GM18858 (cell line): ENCODE measurements around the gene PALLD.
"Not testable (repeated sequence)": the region's sequence is repeated elsewhere in the genome, so short reads cannot be mapped to it uniquely, and the experiment has no call there.

Source experiments
- ATAC-seq: cut with Tn5 transposase; IDR thresholded peaks from one replicate; pipeline ENCODE4 v1.9.1; 2021; ENCODE audit not compliant: unreplicated experiment

The PALLD gene

DNA sequence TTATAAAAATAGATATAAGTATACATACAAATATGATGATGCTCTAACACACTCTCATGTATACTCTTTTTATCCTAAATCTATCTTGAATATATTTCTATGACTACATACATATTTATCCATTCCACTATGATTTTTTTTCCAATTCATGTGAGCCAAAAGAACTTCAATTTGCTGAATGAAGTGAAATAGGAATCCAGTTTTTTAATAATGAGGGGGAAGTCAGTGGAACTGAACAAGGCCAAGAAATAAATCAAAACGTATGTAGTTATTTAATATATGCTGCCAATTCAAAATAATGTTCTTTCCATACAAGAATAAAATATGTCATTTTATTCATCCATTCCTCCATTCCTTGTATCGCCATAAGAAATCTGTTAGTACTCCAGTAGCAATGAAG lies 6.1 kb upstream of the PALLD start:
- ATAC-seq, result no peak

DNA sequence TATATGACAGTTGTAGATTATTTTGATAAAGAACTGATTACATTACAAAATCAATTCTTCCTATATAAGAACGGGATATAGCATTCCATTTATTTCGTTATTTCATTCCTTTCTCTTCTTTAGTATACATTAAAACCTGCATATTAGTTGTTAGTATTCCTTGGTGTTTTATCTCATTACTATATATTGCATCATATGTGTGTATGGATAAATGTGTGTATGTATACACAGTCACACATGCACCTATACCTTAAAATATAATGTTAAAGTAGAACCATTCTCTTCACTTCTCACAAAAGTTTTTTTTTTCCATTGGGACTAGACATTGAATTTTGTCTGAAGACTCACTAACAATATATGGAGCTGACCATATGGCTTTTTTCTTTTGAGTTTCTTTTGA lies 5.3 kb upstream of the PALLD start:
- no peak for ATAC-seq

DNA sequence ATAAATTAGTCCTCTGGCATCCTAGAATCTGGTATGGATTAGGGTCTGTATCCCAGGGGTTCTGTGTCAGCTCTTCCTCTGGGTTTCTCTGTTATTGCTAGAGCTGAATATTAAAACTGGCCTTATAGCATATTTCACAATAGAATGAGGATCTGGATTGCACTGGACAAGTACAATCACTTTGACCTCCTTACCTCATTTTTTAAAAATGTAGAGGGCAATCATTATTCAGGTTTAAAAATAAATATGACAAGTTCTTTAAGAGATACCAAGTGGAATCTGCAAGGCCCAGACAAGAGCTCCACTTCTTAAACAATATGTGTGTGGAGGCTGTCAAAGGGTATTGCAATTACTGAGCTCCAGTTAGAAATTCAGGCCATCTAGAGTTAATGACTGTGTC lies 1.4 kb downstream of the PALLD start:
- no peak for ATAC-seq

DNA sequence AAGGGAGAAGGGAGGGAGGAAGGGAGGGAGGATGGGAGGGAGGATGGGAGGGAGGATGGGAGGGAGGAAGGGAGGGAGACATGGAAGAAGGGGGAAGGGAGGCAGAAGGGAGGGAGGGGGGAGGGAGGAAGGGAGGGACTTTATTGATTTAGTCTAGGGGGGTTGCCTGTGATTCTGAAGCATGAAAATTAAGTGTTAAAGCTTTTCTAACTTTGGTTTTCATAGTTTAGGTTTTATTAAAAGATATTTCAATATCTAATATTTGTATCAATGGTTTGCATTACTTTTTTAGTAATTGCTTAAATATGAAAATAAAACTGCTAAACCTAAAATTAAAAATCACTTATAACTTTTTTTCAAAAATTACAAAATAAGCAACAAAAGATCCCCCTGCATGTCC lies 2.4 kb downstream of the PALLD start:
- no peak for ATAC-seq

DNA sequence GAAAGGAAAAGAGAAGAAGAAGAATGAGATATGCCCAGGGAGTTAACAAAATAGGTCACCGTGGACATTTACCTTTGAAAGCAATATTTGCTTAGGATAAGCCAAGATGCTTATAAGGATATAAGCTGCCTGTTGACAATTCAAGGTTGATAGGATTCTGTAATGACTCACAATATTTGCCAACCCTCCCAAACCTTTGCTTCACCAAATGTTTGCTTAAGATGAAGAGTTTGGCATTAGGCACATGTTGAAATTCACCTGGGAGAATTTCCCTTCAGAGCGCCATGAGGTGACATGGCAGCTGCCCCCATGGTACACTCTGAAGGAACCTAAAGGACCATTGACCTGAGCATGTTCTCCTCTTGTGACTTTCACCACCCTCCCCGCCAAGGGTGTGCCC lies 4.6 kb downstream of the PALLD start:
- ATAC-seq, result no peak

DNA sequence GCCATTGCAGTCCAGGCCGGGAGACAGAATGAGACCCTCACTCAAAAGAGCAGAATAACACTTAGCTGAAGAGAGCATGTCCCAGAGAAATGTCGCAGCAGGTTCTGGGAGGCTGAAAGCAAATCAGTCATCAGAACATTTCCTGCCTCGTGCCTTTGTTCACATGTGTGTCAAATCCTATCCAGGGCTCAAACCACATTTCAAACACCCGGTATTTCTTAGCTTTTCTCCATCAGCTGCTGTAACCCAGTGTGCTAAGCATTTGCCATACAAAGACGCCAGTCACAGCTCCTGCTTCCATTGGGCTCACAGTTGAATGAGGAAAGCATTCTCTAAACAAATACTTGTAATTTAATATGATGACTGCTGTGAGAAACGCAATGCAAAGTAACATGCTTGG lies 6.0 kb downstream of the PALLD start:
- ATAC-seq, result no peak

DNA sequence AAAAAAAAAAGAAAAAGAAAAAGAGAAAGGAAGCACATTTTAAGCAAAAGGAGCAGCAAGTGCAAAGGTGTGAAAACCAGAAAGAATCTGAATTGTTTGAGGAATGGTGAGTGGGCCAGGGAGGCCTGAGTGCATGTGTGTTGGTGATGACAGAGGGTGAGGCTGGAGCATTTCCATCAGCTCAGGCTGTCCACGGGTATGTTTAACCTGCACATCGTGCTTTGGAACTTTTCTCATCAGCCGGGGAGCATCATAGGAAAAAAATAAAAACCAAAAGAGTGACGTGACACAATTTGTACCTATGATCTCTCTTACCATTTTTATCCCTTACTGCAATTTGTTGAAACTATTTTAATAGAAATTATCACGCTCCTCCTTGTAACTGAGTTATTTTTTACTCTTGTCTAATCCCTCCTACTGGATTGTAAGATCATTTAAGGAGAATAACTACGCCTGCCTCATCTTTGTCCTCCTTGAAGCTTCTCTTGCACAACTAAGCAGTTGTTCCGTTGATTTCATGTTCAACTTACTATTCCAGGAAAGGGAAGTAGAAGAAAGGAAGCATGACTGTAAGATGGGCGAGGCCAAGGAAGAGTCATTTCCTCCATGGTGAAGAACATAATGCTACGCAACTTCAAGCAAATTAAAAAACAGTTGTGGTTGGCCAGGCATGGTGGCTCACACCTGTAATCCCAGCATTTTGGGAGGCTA lies 7.0 kb downstream of the PALLD start:
- no peak for ATAC-seq

DNA sequence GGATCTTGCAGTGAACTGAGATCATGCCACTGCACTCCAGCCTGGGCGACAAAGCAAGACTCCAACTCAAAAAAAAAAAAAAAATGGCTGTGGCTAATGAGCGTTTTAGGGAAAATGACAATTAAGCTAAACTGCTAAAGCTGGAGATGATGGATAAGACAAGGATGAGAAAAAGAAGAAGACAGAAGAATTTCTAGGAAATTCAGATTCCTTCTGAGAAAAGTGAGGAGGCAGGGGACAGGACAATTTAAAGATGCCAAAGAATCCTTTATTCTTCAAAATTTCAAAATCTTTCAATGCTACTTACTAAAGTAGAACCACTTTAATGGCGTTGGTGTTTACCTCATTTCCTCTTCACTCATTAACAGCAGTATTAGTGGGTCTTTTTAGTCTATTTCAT lies 7.7 kb downstream of the PALLD start:
- no peak for ATAC-seq

DNA sequence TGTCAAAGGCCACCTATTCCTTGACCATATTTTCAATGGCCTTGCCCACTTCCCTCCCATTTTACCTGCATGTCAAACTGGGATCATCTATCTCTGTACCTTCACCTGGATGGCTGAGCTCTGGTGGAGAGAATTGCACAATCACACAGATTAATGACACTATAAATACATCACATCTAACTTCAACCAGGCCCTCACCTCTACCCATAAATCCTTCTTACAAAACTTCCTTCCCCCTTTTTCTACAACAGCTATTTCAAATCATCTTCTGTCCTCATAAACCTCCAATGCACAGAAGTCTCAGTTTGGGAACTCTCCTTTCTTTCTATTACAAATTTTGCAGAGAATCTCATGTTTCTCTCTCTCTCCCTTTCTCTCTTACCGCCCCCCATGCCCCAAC lies 9.2 kb downstream of the PALLD start:
- no peak for ATAC-seq

DNA sequence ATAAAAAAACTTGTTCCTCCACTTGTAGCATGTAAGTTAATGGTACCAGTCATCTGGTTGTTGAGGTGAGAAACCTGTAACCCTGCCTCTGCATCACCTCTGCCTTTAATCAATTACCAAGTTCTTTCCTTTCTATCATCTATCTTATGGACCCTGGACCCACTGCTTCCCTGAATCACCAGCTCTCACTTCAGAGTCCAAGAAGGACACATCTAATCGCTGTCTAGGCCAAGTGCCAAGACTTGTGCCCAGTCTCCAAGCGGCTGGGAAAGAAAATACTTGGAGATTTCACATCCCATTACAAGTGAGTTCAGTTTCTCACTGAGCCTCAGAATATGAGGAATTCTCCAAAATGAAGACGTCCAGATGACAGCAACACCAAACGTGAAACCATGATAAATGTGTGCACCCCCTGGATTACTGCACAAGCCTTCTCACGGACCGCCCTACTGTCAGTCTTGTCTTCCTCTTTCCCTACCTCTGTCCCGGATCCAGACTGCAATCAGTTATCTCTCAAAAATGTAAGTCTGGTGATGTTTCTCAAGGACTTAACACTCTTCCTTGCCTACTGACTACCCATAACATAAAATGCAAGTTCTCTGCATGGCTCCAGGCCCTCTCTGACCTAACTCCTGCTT lies 10.4 kb downstream of the PALLD start:
- no peak for ATAC-seq

DNA sequence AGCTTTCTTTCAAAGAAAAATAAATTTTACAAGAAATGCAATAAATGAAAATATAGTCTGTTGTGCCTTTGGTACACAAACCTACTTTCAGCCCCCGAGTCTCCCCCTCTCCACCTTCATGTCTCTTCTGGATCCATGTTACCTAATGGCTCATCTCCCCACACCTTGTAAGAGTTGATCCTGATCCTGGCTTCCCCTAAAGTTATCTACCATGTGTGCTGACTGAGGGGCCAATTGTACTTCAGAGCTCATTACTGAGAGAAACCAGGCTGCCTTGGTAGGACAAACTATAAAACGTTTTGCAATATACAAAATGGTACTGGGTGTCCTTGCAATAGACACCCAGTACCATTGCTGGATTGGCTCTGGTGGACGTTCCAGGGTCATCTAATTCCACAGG lies 11.8 kb downstream of the PALLD start:
- no peak for ATAC-seq

DNA sequence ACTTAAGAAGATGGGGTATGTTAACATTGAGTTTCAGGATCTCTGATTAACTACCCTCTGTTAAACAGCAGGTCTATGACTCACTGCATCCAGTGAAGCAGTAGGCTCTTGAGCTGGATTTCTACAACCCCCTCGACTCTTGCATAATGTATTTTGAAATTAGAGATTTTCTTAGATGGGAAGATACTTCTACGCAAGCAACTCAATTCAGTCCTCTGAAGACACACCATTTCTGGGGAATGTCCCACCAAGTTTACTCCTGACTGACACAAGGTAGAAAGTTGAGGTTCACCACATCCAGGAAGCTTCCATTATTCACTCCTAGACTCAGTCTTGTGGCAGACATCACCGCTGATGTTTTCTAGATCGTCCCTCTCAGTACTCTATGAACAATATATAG lies 12.9 kb downstream of the PALLD start:
- no peak for ATAC-seq

DNA sequence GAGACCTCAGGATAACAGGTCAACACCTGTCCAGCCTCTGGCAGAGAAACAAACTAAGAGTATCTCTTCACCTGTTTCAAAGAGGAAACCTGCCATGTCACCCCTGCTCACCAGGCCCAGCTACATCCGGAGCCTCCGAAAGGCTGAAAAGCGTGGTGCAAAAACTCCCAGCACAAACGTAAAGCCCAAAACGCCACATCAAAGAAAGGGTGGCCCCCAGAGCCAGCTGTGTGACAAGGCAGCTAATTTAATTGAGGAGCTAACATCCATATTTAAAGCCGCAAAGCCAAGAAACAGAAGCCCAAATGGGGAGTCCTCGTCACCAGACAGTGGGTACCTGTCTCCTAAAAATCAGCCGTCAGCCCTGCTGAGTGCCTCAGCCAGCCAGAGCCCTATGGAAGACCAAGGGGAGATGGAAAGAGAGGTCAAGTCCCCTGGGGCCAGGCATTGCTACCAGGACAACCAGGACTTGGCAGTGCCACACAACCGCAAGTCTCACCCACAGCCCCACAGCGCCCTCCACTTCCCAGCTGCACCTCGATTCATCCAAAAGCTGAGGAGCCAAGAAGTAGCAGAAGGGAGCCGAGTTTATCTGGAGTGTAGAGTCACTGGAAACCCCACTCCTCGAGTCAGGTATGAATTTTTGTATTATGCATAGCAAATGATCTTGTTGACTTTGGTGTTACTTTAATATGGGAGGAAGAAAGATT lies 15.1 kb downstream of the PALLD start:
- ATAC-seq, result no peak

DNA sequence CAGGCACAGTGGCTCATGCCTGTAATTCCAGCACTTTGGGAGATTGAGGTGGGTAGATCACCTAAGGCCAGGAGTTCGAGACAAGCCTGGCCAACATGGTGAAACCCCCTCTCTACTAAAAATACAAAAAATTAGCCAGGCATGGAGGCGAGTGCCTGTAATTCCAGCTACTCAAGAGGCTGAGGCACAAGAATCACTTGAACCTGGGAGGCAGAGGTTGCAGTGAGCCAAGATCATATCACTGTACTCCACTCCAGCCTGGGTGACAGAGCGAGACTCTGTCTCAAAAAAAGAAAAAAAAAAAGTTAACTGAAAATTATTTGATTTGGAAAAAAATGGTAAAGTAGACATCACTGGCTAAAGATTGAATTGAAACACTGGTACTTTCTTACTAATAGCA lies 17.0 kb downstream of the PALLD start:
- not testable (repeated sequence) for ATAC-seq

DNA sequence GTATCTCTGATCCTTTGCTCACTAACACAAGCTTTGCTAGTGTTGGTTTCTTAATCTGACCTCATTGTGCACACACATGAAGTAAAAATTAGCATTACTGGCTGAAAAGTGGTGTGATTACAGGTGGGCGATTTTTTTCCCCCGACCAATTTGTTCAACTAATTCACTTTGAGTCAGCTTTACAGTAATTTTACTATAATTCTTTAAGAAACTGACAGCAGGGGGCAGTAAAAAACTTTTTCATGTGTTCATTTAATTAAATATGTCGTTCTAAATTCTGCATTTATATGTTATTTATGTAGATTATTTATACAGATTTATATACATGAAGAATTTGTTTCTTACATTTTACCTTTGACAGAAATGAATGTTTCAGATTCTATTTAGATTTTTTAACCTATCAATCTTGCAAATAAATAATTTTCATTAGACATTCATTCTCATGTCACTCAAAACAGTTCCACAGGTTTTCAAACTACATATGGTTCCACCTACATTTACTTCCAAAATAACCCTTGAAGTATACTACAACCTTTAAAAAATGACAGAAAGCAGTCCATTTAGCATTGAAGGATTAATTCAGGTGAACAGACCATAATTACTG lies 17.5 kb downstream of the PALLD start:
- no peak for ATAC-seq

DNA sequence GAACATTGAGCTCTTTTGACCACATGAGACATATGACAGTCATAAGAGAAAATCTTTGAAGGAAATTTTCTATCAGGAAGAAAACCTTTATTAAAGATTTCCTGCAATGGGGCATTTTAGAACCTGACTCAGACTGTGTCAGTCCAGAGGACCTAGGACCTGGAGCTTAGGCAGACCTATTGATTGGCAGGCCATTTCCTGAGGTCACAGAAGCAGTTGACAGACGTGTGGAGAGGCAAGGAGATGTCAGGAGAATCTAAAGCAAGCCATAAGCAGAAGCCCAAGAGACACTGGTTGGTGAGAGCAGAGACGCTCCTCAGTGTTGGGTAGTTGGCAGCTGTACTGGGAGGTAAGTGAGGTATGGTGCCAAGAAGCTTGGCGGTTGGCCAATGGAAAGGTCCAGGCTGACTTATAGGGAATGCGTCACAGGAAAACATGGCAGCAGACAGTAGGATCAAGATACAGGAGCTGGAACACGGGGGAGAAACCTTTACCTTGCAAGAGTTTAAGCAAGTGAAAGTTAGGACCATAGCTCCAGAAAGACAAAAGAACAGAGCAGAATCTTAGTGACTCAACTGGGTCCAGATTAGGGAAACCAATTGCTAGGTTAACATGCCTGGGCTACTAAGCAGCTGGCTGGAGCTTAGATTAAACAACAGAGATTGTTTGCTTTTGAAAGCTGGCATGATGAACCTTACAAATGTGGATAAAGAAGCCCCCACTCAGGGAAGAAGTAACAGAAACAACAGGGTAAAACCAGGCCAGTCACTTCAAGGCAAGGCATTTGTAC lies 18.6 kb downstream of the PALLD start:
- no peak for ATAC-seq

DNA sequence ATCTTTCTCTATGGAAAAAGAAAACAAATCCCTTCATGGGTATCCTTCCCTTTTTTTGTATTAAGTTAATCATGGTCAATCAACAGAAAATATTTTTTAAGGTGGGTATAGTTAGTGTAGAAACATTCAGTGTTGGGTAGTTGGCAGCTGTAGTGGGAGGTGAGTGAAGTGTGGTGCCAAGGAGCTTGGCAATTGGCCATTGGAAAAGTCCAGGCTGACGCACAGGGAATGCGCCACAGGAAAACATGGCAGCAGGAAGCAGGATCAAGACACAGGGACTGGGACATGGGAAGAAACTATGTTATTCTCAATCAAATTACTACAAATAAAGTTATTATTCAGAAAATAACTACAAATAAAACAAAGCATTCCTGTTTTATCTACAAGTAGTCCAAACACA lies 20.0 kb downstream of the PALLD start:
- ATAC-seq, result no peak

DNA sequence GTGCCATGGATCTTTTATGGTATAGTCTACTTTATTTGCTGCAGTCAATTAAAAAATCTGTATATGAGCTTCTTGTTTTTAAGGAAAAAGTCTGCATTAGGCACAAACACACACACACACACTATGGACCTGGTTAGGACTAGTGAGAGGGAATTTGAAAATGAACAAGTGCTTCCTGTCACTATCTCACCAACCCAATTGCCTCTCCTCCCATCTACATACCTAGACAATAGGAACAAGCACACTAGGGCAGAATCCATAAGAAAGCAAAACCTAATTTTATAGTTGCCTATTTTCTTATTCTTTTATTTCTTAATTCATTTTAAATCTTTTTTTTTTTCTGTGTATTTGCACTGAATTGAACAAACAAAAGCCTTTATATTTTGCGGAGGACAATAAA lies 22.7 kb downstream of the PALLD start:
- ATAC-seq, result no peak

DNA sequence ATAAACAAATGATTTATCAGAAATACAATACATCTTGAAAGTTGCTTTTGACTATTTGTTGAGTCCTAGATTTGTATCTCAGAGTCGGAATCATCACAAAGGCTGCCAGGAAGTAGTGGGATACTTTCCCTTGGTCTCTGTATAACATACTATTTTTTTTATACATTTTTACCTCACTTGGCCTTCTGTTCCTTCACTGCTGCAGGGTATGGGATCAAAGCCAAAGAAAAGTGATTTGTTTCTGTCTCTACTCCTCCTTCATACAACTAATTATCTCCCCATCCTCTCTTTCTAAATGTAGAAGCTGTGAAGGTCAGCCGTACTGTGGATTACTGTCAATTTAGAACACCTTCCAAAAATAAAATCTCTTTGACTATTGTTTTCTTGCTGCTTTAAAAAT lies 24.9 kb downstream of the PALLD start:
- no peak for ATAC-seq

DNA sequence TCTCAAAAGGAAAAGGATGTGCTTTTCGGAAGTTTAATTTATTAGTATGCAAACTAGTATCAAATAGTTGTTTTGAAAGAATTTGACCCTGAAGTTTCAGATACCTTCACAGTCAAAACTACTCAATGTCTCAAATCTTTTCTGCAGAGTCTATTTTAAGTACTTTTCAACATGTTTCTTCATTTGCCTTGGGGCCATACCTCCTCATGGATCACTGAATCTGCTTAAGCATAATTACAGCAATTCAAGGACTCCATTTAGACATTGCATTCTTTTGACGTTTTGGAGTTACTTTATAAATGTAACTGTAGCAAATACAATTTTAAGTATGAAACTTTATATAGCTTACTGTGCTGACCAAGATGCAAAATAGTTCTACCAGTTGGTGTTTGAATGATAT lies 25.5 kb downstream of the PALLD start:
- no peak for ATAC-seq

DNA sequence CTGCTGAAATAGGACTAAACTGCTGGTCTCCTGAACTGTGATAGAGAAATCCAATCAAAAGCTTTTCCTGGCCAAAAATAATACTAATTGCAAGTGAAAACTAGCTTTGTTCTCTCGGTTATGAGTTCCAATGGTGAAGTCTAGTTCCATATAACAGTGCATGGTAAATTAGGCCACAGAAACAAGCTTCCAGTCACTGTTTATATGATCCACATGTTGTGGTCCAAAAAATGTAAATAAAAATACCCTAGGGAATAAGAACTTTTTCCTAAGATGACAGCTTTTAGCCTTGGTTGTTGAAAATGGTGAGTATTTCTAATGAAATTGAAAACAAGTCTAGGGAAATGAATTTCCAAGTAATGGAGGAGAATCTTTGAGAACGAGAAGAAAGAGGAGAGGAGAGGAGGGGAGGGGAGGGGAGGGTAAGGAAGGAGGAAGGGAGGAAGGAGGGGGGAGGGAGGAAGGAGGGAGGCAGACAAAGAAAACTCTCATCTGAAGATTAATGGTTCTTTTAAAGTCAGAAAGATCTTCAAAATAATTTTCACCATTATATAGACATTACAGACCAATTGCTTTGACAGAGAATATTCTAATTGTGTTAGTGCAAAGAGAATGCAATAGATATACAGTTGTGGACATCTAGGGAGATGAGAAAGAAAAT lies 26.1 kb downstream of the PALLD start:
- ATAC-seq, result no peak
